Measurements from ENCODE around the gene WT1. TPM values are rescaled to one million over a fixed set of nuclear protein-coding genes. Genes with fewer than 3 reads are reported as not detected.

The WT1 gene
- total RNA-seq, 1 experiment from 2014 or later, result 4.7 TPM

- no peaks in the 10 kb centered on the region for H3K36me3 Mint-ChIP-seq (ENCODE audit: insufficient read depth, unreplicated experiment)
- TF ChIP-seq CTCF (IDR thresholded peaks at IDR 0.05; ENCODE audit: insufficient read depth in 1 of 2, low read depth in 1 of 2, low read length in 1 of 2, severe bottlenecking in 1 of 2, unreplicated experiment in 1 of 2), result no peak
- Histone ChIP-seq H3K4me3 (ENCODE audit: low read depth, low read length) (no peak overlapping the region), H3K27me3 (replicated peaks; ENCODE audit: control insufficient read depth, insufficient read depth, low read length) (no peaks in the 10 kb centered on the region), H3K4me1 (no peaks in the 10 kb centered on the region), H3K36me3 (ENCODE audit: control insufficient read depth, insufficient read depth, low read length) (no peaks in the 10 kb centered on the region), H3K9me3 (no peaks in the 10 kb centered on the region)
- no TSS peak for BruUV-seq (replicated peaks)
- intact Hi-C loops (cut with micrococcal nuclease; ENCODE audit: unreplicated experiment), result no loop called here
- H3K9me3 Mint-ChIP-seq (ENCODE audit: unreplicated experiment), result no peaks in the 10 kb centered on the region
- no peaks in the 10 kb centered on the region for H3K4me1 Mint-ChIP-seq (ENCODE audit: low read depth, unreplicated experiment)
- no peak for DNase-seq
- H3K4me3 Mint-ChIP-seq (ENCODE audit: unreplicated experiment), result no peak overlapping the region
- ChIA-PET CTCF (no interaction called here), POLR2A (no interaction called here)
- no peaks in the 10 kb centered on the region for H3K27me3 Mint-ChIP-seq (ENCODE audit: insufficient read depth, unreplicated experiment)
- no peak overlapping the region for H3K27ac Mint-ChIP-seq (ENCODE audit: unreplicated experiment)
Observed at GRCh38 chr11:32416301-32416700, 19.0 kb downstream of the WT1 start.

DNA sequence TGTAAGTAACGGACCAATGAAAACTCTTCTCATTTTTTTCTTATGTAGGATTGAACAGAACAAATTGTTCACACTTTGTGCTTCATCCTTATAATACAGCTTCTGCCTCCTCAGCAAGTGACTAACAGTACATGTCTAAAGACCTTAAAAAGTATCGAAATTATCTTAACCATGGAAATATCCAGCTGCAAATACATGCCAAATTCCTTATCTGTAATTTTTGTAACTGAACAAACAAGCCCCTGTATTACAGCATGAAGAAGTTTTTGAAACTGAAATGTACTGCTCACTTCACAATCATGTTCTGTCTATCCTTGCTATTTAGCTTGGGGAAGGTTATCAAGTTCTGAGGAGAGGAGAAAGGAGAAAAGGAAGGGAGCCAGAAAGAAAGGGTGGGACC, 20.4 kb downstream of the WT1 start:
- H3K4me1 Mint-ChIP-seq (ENCODE audit: low read depth, unreplicated experiment), result no peaks in the 10 kb centered on the region
- TF ChIP-seq CTCF (IDR thresholded peaks at IDR 0.05; ENCODE audit: insufficient read depth in 1 of 2, low read depth in 1 of 2, low read length in 1 of 2, severe bottlenecking in 1 of 2, unreplicated experiment in 1 of 2), result no peak
- no peaks in the 10 kb centered on the region for H3K4me1 ChIP-seq
- H3K4me3 ChIP-seq (ENCODE audit: low read depth, low read length), result no peak overlapping the region
- no peak overlapping the region for H3K27ac Mint-ChIP-seq (ENCODE audit: unreplicated experiment)
- H3K9me3 Mint-ChIP-seq (ENCODE audit: unreplicated experiment), result no peaks in the 10 kb centered on the region
- H3K4me3 Mint-ChIP-seq (ENCODE audit: unreplicated experiment), result no peak overlapping the region
- H3K36me3 Mint-ChIP-seq (ENCODE audit: insufficient read depth, unreplicated experiment), result no peaks in the 10 kb centered on the region
- no TSS peak for BruUV-seq (replicated peaks)
- intact Hi-C loops (cut with micrococcal nuclease; ENCODE audit: unreplicated experiment), result no loop called here
- H3K9me3 ChIP-seq, result no peaks in the 10 kb centered on the region
- no peaks in the 10 kb centered on the region for H3K27me3 ChIP-seq (replicated peaks; ENCODE audit: control insufficient read depth, insufficient read depth, low read length)
- DNase-seq, result no peak
- ChIA-PET POLR2A (no interaction called here), CTCF (no interaction called here)
- H3K27me3 Mint-ChIP-seq (ENCODE audit: insufficient read depth, unreplicated experiment), result no peaks in the 10 kb centered on the region
- H3K36me3 ChIP-seq (ENCODE audit: control insufficient read depth, insufficient read depth, low read length), result no peaks in the 10 kb centered on the region

DNA sequence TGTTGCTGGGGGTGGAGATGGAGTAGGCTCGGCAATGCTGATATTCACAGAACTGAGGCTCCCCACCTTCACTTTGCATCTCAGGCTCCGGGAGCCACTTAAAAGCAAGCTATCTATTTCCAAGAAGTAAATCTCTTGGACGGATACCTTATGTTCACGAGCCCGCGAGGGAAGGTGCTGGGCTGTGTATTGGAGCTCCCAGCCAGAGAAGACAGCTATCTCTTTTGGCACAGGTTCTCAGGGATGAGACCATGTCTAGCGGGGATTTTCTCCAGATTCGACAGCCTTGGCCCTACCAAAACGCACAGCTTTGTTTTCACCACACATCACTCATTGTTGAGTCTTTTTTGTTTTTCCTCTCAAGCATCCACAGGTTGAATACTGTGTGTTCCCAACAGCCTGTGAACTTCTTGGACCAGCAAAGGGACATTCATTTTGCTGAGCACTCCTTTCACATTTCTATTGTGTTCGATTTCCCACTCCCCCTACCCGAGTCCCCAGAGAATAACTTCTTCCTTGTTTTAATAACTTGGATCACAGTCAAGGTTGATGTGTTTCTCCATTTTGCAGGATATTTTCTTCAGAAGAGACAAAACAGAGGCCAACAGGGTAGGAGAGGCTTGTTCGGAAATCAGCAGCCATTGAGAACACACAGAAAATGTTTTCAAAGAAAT, 23.3 kb downstream of the WT1 start:
- H3K27me3 Mint-ChIP-seq (ENCODE audit: insufficient read depth, unreplicated experiment), result no peaks in the 10 kb centered on the region
- POLR2A ChIA-PET, result no interaction called here

More for the DNA sequence above, 23.3 kb downstream of the WT1 start:
- no peaks in the 10 kb centered on the region for H3K36me3 ChIP-seq (ENCODE audit: control insufficient read depth, insufficient read depth, low read length)
- no peak for TF ChIP-seq CTCF (IDR thresholded peaks at IDR 0.05; ENCODE audit: insufficient read depth in 1 of 2, low read depth in 1 of 2, low read length in 1 of 2, severe bottlenecking in 1 of 2, unreplicated experiment in 1 of 2)
- Mint-ChIP-seq H3K4me1 (ENCODE audit: low read depth, unreplicated experiment) (no peaks in the 10 kb centered on the region), H3K27ac (ENCODE audit: unreplicated experiment) (no peak overlapping the region), H3K9me3 (ENCODE audit: unreplicated experiment) (no peaks in the 10 kb centered on the region), H3K36me3 (ENCODE audit: insufficient read depth, unreplicated experiment) (no peaks in the 10 kb centered on the region), H3K4me3 (ENCODE audit: unreplicated experiment) (no peak overlapping the region)
- no peaks in the 10 kb centered on the region for H3K27me3 ChIP-seq (replicated peaks; ENCODE audit: control insufficient read depth, insufficient read depth, low read length)
- intact Hi-C loops (cut with micrococcal nuclease; ENCODE audit: unreplicated experiment), result no loop called here
- H3K9me3 ChIP-seq, result no peaks in the 10 kb centered on the region
- no peak overlapping the region for H3K4me3 ChIP-seq (ENCODE audit: low read depth, low read length)
- no peaks in the 10 kb centered on the region for H3K4me1 ChIP-seq
- DNase-seq, result no peak
- BruUV-seq (replicated peaks), result no TSS peak
- CTCF ChIA-PET, result no interaction called here

All from Caco-2 (cell line).